Suprapubic skin (tissue), 4 donors: Measurements from ENCODE around the gene NPAS2. TPM values are rescaled to one million over a fixed set of nuclear protein-coding genes. Genes with fewer than 3 reads are reported as not detected.

Experiments
- DNase-seq, 2 donors: peaks; one replicate each; pipeline ENCODE4 v3.0.0-alpha.2; 2019; ENCODE audit warnings: low spot score in 2 of 2
- H3K27ac ChIP-seq: fragments of 200-600 bp; sonication (generic); one replicate; pipeline ENCODE4 v1.5.1; 2019
- H3K27me3 ChIP-seq: fragments of 200-600 bp; sonication (generic); one replicate; pipeline ENCODE4 v1.5.1; 2019
- H3K36me3 ChIP-seq: fragments of 200-600 bp; sonication (generic); one replicate; pipeline ENCODE4 v1.5.1; 2019
- H3K4me1 ChIP-seq: fragments of 200-600 bp; sonication (generic); one replicate; pipeline ENCODE4 v1.5.1; 2019
- H3K4me3 ChIP-seq: fragments of 200-600 bp; sonication (generic); one replicate; pipeline ENCODE4 v1.5.1; 2019; ENCODE audit warnings: mild to moderate bottlenecking
- H3K9me3 ChIP-seq: fragments of 200-600 bp; sonication (generic); one replicate; pipeline ENCODE4 v1.5.1; 2019
- EP300 ChIP-seq: sonication (generic); formaldehyde crosslinking; IDR thresholded peaks from one replicate; pipeline ENCODE4 v1.6.1; 2017; ENCODE audit warnings: antibody characterized with exemption
- POLR2A ChIP-seq, 2 donors: fragments of 450-650 bp; IDR thresholded peaks; one replicate each; pipeline ENCODE4 v1.6.1; 2017; ENCODE audit warnings: antibody characterized with exemption in 2 of 2, mild to moderate bottlenecking in 2 of 2, moderate library complexity in 2 of 2
- POLR2AphosphoS5 ChIP-seq, 3 donors: sonication (generic); formaldehyde crosslinking; IDR thresholded peaks; one replicate each; pipeline ENCODE4 v1.6.1; 2017; ENCODE audit warnings: antibody characterized with exemption in 3 of 3
- WGBS: methylation state at CpG from one replicate; pipeline ENCODE4 v1.1.5; 2018; 5-methylcytosine and 5-hydroxymethylcytosine counted together
- total RNA-seq, 4 donors: library from RNA; depleted of rRNA; stranded (reverse); fragments of >200 nt; gene quantifications; one replicate each; pipeline ENCODE4 v1.1.0, GENCODE V29; 2016
- TF ChIP-seq, protein P1 (sequence below), 2 donors: fragments of 200-600 bp in 1 of 2; fragments of 450-650 bp in 1 of 2; sonication (generic) in 1 of 2; IDR thresholded peaks; one replicate each; pipeline ENCODE4 v1.5.1; 2016 to 2019; ENCODE audit warnings: antibody characterized with exemption in 2 of 2, mild to moderate bottlenecking in 1 of 2, moderate library complexity in 1 of 2

NPAS2 gene
- total RNA-seq, 4 donors from 2014 or later, result 46.5 to 90.1 (median 62.9) TPM

GRCh38 chr2:100817388-100817985 is 2.5 kb upstream of the NPAS2 start:
- H3K9me3 ChIP-seq, result no peaks in the 10 kb centered on the region
- H3K27me3 ChIP-seq, result peaks cover 3% of the 10 kb centered on the region
- no peak overlapping the region for H3K27ac ChIP-seq
- H3K4me3 ChIP-seq, result no peak overlapping the region
- TF ChIP-seq POLR2AphosphoS5 (IDR thresholded peaks at IDR 0.05), result no peak
- no peak for TF ChIP-seq POLR2A (IDR thresholded peaks at IDR 0.05)
- TF ChIP-seq EP300, result no peak
- TF ChIP-seq, protein P1, sequence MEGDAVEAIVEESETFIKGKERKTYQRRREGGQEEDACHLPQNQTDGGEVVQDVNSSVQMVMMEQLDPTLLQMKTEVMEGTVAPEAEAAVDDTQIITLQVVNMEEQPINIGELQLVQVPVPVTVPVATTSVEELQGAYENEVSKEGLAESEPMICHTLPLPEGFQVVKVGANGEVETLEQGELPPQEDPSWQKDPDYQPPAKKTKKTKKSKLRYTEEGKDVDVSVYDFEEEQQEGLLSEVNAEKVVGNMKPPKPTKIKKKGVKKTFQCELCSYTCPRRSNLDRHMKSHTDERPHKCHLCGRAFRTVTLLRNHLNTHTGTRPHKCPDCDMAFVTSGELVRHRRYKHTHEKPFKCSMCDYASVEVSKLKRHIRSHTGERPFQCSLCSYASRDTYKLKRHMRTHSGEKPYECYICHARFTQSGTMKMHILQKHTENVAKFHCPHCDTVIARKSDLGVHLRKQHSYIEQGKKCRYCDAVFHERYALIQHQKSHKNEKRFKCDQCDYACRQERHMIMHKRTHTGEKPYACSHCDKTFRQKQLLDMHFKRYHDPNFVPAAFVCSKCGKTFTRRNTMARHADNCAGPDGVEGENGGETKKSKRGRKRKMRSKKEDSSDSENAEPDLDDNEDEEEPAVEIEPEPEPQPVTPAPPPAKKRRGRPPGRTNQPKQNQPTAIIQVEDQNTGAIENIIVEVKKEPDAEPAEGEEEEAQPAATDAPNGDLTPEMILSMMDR (IDR thresholded peaks at IDR 0.05), result no peak
- no peak for DNase-seq
- H3K36me3 ChIP-seq, result no peaks in the 10 kb centered on the region
- H3K4me1 ChIP-seq, result peaks cover 41% of the 10 kb centered on the region
- 90% methylated on average over 7 of the region's 7 CpGs for WGBS

GRCh38 chr2:100818003-100818605 is 1.8 kb upstream of the NPAS2 start:
- Histone ChIP-seq H3K4me3 (peak overlapping the region; percentile 69), H3K4me1 (peaks cover 41% of the 10 kb centered on the region)
- WGBS, result 18% methylated on average over 16 of the region's 16 CpGs

GRCh38 chr2:100818606-100819369 is 1.2 kb upstream of the NPAS2 start:
- Histone ChIP-seq H3K4me3 (peak overlapping the region; percentile 69), H3K27me3 (peaks cover 3% of the 10 kb centered on the region), H3K36me3 (no peaks in the 10 kb centered on the region), H3K9me3 (no peaks in the 10 kb centered on the region), H3K27ac (peak overlapping the region; percentile 81), H3K4me1 (peaks cover 36% of the 10 kb centered on the region)
- DNase-seq, result peak in 1 of 2 donors; percentile 77
- TF ChIP-seq POLR2A (IDR thresholded peaks at IDR 0.05) (peak in 1 of 2 donors; percentile 37), EP300 (no peak)
- under 1% methylated on average over 34 of the region's 51 CpGs for WGBS

More at GRCh38 chr2:100818003-100818605, 1.8 kb upstream of the NPAS2 start:
- no peaks in the 10 kb centered on the region for H3K9me3 ChIP-seq
- no peaks in the 10 kb centered on the region for H3K36me3 ChIP-seq
- H3K27me3 ChIP-seq, result peaks cover 3% of the 10 kb centered on the region
- no peak for DNase-seq
- peak overlapping the region; percentile 81 for H3K27ac ChIP-seq
- TF ChIP-seq POLR2A (IDR thresholded peaks at IDR 0.05) (no peak), POLR2AphosphoS5 (IDR thresholded peaks at IDR 0.05) (no peak), EP300 (no peak)
- TF ChIP-seq, protein P1 (IDR thresholded peaks at IDR 0.05), result no peak

DNA sequence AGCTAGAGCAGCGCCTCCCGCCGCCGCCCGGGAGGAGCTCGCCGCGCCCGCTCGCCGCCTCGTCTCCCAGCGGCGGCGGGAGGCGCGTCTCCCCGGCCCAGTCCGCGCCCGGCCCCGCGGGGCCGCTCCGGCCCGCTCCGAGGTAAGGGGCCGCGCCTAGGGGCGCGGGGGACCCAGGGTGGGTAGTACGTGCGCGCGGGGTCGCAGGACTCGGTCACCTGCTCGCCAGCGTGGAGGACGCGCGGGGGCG is 259 bp downstream of the NPAS2 start:
- WGBS, result 2% methylated on average over 10 of the region's 43 CpGs
- DNase-seq, result no peak

DNA sequence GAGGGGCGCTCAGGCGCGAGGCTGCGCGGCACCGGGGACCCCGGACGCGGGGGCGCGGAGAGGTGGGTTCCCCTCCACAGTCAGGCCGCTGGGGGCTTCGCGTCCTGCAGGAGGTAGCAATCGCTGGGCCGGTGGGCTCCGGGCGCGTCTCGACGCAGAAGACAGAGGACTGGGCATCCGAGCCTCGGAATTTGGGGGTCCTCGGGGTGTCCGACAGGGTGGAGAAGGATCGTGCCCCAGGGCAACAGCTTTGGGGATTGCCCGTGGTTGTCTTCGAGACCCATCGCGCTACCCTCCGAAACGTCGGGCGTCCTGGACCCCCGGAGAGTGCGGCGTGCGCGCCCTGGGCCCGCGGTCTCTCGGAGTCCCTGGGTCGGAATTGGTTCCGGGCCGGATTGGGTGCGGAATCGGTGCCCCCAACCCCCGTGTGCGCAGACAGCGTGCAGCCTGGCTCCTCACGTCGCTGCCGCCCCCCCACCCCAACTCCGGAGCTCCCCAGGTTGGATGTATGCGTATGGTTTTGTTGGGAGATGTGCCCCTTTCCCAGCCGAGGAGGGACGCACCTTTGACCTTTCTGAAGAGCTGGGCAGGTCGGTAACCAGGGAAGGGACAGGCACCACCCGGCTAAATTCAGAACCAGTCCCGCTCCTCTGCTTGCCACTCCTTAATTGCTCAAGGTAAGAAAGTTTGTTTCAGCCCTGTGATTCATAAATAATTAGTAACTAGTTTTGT is 750 bp downstream of the NPAS2 start:
- peak overlapping the region; percentile 69 for H3K4me3 ChIP-seq
- no peak for TF ChIP-seq POLR2AphosphoS5 (IDR thresholded peaks at IDR 0.05)
- no peak for TF ChIP-seq EP300
- TF ChIP-seq, protein P1 (IDR thresholded peaks at IDR 0.05), result no peak
- no peak for TF ChIP-seq POLR2A (IDR thresholded peaks at IDR 0.05)
- no peaks in the 10 kb centered on the region for H3K36me3 ChIP-seq
- H3K9me3 ChIP-seq, result no peaks in the 10 kb centered on the region
- WGBS, result 8% methylated on average over 19 of the region's 60 CpGs
- peaks cover 3% of the 10 kb centered on the region for H3K27me3 ChIP-seq
- H3K27ac ChIP-seq, result peak overlapping the region; percentile 81
- peak in 1 of 2 donors; percentile 67 for DNase-seq
- H3K4me1 ChIP-seq, result peaks cover 36% of the 10 kb centered on the region

More for the DNA sequence above, 259 bp downstream of the NPAS2 start:
- peak overlapping the region; percentile 81 for H3K27ac ChIP-seq
- TF ChIP-seq POLR2AphosphoS5 (IDR thresholded peaks at IDR 0.05), result no peak
- TF ChIP-seq EP300, result no peak
- no peak for TF ChIP-seq POLR2A (IDR thresholded peaks at IDR 0.05)
- TF ChIP-seq, protein P1 (IDR thresholded peaks at IDR 0.05), result no peak
- H3K4me3 ChIP-seq, result peak overlapping the region; percentile 69
- peaks cover 3% of the 10 kb centered on the region for H3K27me3 ChIP-seq
- H3K4me1 ChIP-seq, result peaks cover 36% of the 10 kb centered on the region
- H3K9me3 ChIP-seq, result no peaks in the 10 kb centered on the region
- no peaks in the 10 kb centered on the region for H3K36me3 ChIP-seq
